GM21390 (cell line): ENCODE measurements around the gene ACAN.

Experiments used
- ATAC-seq: cut with Tn5 transposase; IDR thresholded peaks from one replicate; pipeline ENCODE4 v1.9.1; 2021; ENCODE audit not compliant: unreplicated experiment

The ACAN gene

DNA sequence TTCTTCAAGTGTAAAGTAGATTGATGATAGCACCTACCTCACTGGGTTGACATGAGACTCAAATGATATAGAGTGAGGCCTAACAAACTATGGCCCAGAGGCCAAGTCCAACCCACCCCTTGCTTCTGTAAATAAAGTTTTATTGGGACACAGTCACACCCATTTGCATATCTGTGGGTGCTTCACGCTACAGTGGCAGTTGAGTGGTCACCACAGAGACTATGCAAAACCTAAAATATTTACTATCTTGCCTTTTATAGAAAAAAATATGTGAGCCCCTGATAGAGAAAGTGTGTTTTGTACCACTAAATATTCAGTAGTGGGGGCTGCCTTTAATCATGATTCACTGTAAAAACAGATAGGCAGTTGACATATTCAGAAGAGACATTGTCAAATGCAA lies 38.0 kb downstream of the ACAN start:
- ATAC-seq, result no peak

DNA sequence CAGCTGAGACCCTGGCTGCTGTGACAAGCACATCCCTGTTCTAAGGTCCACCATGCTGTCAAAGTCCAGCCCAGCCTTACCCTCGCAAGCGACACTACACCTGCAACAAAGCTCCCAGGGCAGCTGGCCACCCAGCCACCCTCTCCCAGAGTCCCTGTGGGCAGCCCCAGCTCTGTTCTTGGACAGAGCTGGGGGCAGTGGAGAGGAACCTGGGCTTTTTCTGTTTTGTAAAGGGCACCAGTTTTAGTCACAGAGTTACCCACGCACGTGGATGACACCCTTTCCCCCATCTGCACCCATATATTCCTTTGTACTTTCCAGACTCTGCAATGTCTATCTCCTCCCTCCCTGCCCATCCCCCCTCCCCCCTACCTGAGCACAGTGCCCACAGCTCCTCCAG lies 38.9 kb downstream of the ACAN start:
- ATAC-seq, result no peak

DNA sequence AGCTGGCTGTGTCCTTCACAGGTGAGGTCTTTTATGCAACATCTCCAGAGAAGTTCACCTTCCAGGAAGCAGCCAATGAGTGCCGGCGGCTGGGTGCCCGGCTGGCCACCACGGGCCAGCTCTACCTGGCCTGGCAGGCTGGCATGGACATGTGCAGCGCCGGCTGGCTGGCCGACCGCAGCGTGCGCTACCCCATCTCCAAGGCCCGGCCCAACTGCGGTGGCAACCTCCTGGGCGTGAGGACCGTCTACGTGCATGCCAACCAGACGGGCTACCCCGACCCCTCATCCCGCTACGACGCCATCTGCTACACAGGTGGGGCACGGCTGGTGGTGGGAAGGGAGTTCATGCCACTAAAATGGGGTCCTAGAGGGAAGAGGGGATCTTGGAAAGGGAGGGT lies 40.1 kb downstream of the ACAN start:
- no peak for ATAC-seq

DNA sequence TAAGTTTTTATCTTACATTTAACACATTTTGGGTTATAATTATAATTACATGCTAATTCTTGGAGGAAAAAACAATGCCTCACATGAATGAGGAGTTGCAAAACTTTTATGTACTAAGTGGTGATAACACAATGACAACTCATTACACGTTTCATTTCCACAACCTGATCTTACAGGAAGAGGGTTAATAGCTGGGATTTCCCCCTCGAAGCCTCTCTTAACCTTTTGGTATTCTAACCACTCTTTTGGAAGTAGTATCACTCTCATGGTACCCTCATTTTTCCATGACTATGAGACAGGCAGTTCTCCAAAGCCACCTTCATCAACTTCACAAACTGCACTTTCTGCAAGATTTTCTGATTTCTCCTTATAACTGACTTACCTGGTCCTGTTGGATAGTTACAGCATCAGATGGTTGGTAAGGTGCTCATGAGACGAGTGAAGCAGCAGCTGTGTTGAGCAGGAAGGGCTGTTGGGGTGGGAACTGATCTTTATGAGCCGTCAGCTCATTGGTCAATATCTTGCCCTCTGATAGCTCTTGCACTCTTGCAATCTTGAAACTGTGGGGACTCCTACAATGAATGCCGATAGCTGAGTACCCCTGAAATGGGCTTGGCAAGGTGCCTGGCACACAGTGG lies 41.6 kb downstream of the ACAN start:
- ATAC-seq, result no peak

DNA sequence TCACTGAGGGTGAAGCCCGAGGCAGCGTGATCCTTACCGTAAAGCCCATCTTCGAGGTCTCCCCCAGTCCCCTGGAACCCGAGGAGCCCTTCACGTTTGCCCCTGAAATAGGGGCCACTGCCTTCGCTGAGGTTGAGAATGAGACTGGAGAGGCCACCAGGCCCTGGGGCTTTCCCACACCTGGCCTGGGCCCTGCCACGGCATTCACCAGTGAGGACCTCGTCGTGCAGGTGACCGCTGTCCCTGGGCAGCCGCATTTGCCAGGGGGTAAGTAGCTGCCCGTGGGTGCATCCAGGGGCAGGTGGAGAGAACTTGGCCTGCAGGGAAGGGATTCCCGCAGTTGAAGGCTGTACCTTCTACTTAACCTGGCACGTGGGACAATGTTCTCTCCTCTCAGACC lies 42.4 kb downstream of the ACAN start:
- no peak for ATAC-seq

DNA sequence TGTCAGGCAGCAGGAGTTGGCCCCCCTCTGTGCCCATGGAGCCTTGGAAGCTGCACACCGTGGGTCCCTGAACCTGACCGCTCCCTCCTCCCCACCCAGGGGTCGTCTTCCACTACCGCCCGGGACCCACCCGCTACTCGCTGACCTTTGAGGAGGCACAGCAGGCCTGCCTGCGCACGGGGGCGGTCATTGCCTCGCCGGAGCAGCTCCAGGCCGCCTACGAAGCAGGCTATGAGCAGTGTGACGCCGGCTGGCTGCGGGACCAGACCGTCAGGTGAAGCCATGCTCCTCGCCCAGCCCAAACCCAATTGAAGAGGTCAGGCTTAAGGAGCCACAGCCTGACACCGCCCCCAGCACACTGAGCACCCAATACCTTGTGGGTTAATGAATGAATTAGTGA lies 43.9 kb downstream of the ACAN start:
- ATAC-seq, result no peak

DNA sequence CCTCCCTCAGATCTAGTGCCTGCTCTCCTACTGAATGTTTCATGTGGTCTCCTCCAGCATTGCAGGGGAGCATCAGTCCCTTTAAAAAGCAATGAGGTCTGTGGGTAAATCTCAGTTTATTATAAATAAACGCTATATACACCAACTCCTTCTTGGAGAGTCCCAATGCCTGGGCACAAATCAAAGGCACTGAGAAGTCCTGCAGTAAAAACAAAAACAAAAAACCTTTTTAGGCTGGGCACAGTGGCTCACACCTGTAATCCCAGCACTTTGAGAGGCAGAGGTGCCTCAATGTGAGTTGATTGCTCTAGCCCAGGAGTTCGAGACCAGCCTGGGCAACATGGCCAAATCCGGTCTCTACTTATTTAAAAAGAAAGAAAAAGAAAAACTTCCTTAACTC lies 45.0 kb downstream of the ACAN start:
- no peak for ATAC-seq

DNA sequence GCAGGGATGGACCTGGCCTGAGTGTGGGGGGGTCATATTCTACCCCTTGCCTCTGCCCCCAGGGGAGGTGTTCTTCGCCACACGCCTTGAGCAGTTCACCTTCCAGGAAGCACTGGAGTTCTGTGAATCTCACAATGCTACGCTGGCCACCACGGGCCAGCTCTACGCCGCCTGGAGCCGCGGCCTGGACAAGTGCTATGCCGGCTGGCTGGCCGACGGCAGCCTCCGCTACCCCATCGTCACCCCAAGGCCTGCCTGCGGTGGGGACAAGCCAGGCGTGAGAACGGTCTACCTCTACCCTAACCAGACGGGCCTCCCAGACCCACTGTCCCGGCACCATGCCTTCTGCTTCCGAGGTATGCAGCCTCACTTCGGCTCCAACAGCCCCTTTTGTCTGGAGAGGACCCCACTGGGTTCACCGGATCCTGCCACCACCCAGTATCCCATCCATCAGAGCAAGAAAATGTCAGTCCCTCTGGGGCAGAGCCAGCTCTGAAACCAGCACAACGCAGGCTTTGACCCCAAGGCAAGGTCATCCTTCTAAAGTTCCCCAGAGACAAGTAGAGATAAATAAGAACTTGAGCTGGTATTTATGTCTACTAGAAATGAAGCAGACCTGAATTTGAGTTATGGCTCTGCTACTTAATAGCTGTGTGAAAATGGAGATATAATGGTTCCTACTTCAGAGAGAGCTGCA lies 46.3 kb downstream of the ACAN start:
- no peak for ATAC-seq

DNA sequence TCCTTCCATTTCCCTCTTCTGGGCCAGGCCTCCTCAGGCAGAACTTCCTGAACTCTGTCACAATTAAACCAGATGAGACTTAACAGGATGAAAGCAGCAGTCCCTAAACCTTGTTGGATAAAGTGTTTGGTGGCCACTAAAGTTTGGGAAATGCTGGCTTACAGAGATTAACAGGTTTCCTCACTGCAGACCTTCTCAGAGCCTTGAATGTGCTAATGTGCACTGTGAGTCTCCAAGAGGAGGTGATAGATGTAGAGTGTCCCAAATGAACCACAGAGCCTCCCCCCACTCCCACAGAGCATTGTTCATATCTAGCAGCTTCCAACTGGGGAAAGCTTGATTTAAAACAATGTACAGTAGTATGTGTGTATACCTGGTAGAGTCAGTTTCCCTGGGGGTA lies 49.2 kb downstream of the ACAN start:
- ATAC-seq, result no peak

DNA sequence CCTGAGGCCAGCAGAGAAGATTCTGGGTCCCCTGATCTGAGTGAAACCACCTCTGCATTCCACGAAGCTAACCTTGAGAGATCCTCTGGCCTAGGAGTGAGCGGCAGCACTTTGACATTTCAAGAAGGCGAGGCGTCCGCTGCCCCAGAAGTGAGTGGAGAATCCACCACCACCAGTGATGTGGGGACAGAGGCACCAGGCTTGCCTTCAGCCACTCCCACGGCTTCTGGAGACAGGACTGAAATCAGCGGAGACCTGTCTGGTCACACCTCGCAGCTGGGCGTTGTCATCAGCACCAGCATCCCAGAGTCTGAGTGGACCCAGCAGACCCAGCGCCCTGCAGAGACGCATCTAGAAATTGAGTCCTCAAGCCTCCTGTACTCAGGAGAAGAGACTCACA lies 55.7 kb downstream of the ACAN start:
- ATAC-seq, result no peak

DNA sequence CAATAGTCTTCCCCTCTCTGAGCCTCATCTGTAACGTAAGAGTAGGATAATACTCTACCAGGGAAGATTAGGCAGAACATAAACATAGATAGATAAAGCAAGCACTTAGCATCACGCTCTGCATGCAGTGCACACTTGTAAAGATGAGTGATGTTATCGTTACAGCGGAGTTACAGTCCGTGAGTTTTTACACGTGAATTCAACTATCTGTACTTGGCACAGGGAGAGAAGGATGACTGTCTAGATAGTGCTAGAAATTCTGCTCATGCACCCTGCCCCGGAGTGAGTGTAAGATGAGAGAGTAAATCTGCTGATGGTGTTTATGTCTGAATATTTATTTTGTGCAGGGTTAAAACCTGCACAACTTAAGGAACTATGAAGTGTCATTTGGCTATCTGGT lies 56.3 kb downstream of the ACAN start:
- no peak for ATAC-seq

DNA sequence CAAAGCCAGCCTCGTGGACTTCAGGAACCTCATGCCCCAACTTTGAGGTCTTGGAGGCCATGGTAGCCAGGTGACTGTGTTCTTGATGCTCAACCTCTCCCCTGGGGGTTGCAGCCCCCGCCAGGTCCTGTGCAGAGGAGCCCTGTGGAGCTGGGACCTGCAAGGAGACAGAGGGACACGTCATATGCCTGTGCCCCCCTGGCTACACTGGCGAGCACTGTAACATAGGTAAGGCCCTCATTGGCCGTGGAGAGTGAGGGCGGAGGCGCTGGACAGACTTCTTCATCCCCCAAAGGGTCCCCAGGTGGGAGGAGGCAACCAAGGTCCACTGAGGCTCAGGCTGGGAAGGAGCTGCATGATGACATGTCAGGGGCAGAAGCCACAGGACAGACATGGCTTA lies 57.0 kb downstream of the ACAN start:
- ATAC-seq, result no peak

DNA sequence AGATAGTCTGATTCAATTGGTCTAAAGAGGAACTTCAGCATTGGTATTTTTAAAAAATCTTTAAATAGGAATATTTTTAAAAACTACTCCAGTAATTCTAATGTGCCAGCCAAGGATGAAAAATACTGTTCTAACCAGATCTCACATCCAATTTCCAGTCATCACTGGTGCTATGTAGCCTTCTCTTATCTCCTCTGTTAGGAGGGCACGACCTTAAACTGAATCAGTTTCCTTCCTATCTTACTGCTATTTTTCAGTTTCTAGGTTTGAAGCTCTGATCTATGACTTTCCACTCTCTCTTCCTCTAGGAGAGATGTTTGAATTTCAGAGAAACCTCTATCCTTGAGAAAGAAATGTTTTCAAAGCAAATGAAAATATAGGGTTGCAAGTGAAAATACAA lies 60.2 kb downstream of the ACAN start:
- ATAC-seq, result no peak

DNA sequence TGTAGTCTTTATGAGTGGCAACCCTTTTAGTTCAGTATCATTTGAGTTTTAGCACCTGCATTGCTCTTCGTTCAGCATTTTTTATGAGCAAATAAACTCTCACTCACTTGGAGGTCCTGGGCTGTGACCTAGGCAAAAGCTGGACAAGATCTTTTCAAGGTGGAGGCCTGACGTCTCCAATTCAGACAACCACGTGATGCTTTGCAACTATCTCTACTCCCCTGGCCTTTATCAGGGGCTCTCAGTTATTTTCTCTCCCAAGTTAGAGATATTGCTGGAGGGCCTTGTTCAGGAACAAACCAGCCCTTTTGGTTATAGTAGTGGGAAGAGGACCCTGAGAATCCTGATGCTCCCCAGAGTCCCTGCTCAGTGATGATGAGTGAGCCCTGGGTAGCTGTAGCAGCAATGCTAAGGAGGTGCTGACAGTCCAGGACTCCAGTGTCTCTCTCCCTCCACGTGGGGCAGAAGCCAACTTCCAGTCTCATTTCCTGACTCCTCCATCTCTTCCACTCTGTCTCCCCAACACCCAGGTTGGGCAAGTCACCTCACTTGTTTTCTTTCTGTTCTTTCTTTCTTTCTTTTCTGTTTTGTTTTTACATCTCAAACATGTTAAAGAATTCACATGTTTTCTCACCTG lies 61.7 kb downstream of the ACAN start:
- ATAC-seq, result no peak

DNA sequence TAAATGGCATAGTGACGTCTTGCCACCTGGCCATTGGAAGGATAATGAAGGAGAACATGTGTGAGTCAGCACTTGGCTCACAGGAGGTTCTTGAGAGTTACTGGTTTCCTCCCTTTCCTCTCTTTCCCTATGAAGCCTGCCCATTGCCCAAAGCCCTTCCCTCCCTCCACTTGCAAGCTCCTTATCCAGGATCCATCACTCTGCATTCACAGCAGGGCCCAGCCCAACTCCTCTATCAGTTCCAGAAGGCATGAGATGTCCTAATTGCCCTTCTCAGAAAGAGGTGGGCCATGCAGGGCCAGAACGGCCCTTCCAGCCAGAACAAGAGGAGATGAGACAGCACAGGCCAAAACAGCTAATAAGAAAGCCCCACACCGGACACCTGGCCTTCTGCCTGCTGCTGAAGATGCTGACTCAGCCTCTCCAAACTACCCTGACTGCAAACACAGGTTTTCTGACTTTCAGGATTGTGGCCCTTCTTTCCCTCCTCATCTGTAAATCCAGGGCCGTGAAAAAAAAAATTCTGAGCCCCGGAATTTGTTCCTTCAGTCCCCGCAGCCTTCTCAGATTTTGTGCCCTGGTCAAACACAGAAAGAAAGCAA lies 62.4 kb downstream of the ACAN start:
- no peak for ATAC-seq

DNA sequence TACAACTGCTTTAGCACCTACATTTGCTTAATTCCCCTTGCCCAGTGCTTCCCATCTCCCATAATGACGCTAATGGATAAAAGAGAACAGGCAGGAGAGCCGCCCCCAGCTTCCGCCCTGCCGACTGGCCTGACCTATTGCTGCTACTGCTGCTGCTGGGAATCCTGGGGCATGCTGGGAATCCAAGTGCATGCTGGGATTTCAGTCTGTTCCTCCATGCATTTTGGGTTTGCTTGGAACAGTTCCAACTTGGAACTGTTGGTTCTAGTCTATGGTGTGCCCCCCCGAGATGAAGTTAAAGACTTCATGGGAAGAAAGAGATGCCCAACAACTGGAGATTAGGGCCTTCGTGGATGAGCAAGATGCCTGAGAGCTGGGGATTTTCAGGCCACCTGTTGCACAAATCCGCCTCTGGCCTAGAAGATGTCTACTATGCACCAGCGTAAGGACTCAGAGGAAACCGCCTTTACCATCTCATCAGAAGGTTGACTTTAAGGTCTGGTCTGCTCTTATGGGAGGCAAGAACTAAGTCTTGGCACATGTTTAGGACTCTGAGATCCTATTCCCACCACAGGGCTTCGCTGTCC lies 63.2 kb downstream of the ACAN start:
- no peak for ATAC-seq

DNA sequence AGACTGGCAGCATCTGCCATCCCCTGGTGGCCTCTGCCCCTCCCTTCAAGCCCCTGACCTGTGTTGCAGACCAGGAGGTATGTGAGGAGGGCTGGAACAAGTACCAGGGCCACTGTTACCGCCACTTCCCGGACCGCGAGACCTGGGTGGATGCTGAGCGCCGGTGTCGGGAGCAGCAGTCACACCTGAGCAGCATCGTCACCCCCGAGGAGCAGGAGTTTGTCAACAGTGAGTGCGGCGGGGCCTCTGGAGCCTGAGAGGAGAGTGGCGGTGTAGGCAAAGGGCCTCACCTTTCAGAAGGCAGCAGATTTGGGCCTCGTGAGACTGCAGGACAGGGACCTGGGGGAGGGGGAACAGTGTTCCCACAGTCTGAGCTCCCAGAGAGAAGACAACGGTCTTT lies 68.1 kb downstream of the ACAN start:
- ATAC-seq, result no peak

DNA sequence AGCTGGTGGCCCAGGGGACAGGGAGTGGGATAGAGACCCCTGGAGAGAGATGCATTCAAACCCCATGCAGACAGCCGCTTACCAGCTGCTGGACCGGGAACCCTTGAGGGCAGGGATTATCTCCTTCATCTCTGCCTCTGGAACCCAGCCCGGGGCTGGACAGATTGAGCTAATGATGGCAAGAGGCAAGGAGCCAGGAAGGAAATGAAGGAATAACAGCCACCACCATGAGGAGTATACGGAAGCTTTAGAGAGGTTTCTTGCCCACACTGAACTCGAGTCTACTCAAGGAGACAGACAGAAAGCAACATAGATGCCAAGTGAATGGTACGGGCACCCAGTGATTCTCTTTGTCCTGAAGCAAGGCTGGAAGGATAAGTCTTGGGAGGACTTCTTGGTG lies 68.9 kb downstream of the ACAN start:
- ATAC-seq, result no peak

DNA sequence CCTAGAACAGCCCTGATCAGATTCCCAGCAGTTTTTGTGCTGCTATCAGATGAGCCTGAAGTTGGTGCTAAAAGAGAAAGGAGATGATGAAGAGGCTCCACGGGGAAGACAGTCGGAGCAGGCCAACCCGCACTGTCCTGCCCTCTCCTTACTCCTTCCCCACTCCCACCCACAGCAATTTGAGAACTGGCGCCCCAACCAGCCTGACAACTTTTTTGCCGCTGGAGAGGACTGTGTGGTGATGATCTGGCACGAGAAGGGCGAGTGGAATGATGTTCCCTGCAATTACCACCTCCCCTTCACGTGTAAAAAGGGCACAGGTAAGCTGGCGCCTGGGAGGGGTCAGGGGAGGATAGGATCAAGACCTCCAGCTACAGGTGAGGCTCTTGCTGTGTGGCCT lies 69.5 kb downstream of the ACAN start:
- ATAC-seq, result no peak

DNA sequence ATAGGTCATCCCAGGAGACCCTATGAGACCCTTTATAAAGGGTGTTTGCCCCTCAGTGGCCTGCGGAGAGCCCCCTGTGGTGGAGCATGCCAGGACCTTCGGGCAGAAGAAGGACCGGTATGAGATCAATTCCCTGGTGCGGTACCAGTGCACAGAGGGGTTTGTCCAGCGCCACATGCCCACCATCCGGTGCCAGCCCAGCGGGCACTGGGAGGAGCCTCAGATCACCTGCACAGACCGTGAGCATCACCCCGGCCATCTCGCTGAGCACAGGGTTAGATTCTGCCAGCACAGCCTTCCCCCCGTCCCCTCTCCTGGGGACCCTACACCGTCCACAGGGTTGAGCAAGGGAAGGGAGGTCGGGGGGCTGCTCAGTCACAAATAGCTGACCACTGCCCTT lies 70.5 kb downstream of the ACAN start:
- no peak for ATAC-seq

DNA sequence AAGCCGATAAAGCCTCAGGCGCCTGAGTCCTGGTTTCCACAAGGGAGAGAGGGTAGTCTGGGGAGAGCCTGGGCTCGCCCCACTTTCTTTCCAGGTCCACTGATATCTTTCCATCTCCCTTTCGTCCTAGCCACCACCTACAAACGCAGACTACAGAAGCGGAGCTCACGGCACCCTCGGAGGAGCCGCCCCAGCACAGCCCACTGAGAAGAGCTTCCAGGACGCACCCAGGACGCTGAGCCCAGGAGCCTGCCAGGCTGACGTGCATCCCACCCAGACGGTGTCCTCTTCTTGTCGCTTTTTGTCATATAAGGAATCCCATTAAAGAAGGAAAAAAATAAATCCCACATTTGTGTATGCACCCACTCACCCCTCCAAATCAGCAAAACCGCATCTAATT lies 71.0 kb downstream of the ACAN start:
- no peak for ATAC-seq

DNA sequence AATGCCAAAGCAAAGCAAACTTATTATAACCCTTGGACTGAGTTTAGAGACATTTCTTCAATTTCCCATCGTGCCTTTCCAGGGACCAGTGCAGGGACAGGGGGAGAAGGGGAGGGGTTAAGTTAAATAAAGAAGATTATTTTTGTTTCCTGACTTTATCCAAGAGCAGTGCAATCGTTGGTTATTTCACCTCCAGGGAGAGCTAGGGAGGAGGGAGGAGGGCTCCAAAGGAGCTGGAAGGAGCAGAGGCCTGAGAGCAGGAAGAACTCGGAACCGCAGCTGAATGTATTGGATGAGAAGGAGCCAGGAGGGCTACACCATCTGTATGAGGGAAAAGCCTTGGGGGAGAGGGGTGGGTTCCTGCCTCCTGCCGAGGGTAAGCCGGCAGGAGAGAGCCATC lies 71.4 kb downstream of the ACAN start:
- ATAC-seq, result no peak
